ENCODE results near the gene RDX. TPM values are rescaled to one million over a fixed set of nuclear protein-coding genes. Genes with fewer than 3 reads are reported as not detected.

The RDX gene
- total RNA-seq, 1 experiment from 2014 or later = 131 TPM

- H3K36me3 ChIP-seq (ENCODE audit: control insufficient read depth in 1 of 2, insufficient read depth in 2 of 2, low read length in 2 of 2) = no peaks in the 10 kb centered on the region
- H3K79me2 ChIP-seq (ENCODE audit: insufficient read depth, low read length) = peaks cover 6% of the 10 kb centered on the region; the same call in 1 of the 2 replicates
- H3K4me3 ChIP-seq (replicated peaks in 1 of 2; ENCODE audit: low read depth in 1 of 2, low read length in 2 of 2) = no peak overlapping the region
- no peaks in the 10 kb centered on the region for H3K27me3 ChIP-seq (ENCODE audit: insufficient read depth, low read length)
- TF ChIP-seq CEBPB (IDR thresholded peaks at IDR 0.05; ENCODE audit: low read depth) (no peak), MAX (IDR thresholded peaks at IDR 0.05) (no peak), POLR2A (IDR thresholded peaks at IDR 0.05; ENCODE audit: borderline replicate concordance, extremely low read depth, insufficient read depth, insufficient read length) (no peak)
- no peak overlapping the region for H3K9ac ChIP-seq (ENCODE audit: low read length)
- H3K9me3 ChIP-seq (ENCODE audit: control insufficient read depth in 1 of 2, insufficient read depth in 1 of 2, low read depth in 1 of 2, low read length in 2 of 2) = no peaks in the 10 kb centered on the region
- ChIA-PET RAD21 (ENCODE audit: low non-redundant PET in 1 of 2, low total read pairs in 2 of 2, uncharacterized antibody in 2 of 2, unreplicated experiment in 2 of 2) (no interaction called here), CTCF (no interaction called here), POLR2A (no interaction called here)
- H3K9me2 ChIP-seq (ENCODE audit: insufficient read depth) = no peaks in the 10 kb centered on the region; the same call in 1 of the 2 replicates
- ATAC-seq = no peak
- no peaks in the 10 kb centered on the region for H4K20me1 ChIP-seq (ENCODE audit: insufficient read depth)
- H3K4me2 ChIP-seq (ENCODE audit: low read length) = no peak overlapping the region
- intact Hi-C loops (cut with micrococcal nuclease) = no loop called here
- no peak overlapping the region for H3K27ac ChIP-seq (ENCODE audit: low read depth, low read length)
- DNase-seq (ENCODE audit: low read depth, low spot score) = no peak
- H2AFZ ChIP-seq (ENCODE audit: low read depth, low read length, poor library complexity, severe bottlenecking) = no peak overlapping the region
- H3K4me1 ChIP-seq (ENCODE audit: control insufficient read depth in 1 of 2, insufficient read depth in 2 of 2, low read length in 2 of 2) = peaks cover 0 to 3% of the 10 kb centered on the region in 2 experiments; a peak in 1 of 4 replicates
- BruUV-seq (replicated peaks) = no TSS peak
Observed at GRCh38 chr11:110141812-110142211, 154.6 kb downstream of the RDX start.

GRCh38 chr11:110134110-110134509 lies 162.3 kb downstream of the RDX start:
- Histone ChIP-seq H2AFZ (ENCODE audit: low read depth, low read length, poor library complexity, severe bottlenecking) (no peak overlapping the region), H3K9me2 (ENCODE audit: insufficient read depth) (no peaks in the 10 kb centered on the region), H3K4me1 (ENCODE audit: control insufficient read depth in 1 of 2, insufficient read depth in 2 of 2, low read length in 2 of 2) (no peaks in the 10 kb centered on the region), H4K20me1 (ENCODE audit: insufficient read depth) (peaks cover 5% of the 10 kb centered on the region; the same call in 1 of the 2 replicates), H3K27me3 (ENCODE audit: insufficient read depth, low read length) (no peaks in the 10 kb centered on the region), H3K4me2 (ENCODE audit: low read length) (no peak overlapping the region), H3K36me3 (ENCODE audit: control insufficient read depth in 1 of 2, insufficient read depth in 2 of 2, low read length in 2 of 2) (no peaks in the 10 kb centered on the region), H3K9ac (ENCODE audit: low read length) (no peak overlapping the region), H3K9me3 (ENCODE audit: control insufficient read depth in 1 of 2, insufficient read depth in 1 of 2, low read depth in 1 of 2, low read length in 2 of 2) (no peaks in the 10 kb centered on the region), H3K79me2 (ENCODE audit: insufficient read depth, low read length) (peaks cover 28% of the 10 kb centered on the region), H3K4me3 (replicated peaks in 1 of 2; ENCODE audit: low read depth in 1 of 2, low read length in 2 of 2) (no peak overlapping the region), H3K27ac (ENCODE audit: low read depth, low read length) (no peak overlapping the region)
- intact Hi-C loops (cut with micrococcal nuclease) = no loop called here
- ChIA-PET RAD21 (ENCODE audit: low non-redundant PET in 1 of 2, low total read pairs in 2 of 2, uncharacterized antibody in 2 of 2, unreplicated experiment in 2 of 2) (no interaction called here), CTCF (no interaction called here), POLR2A (no interaction called here)
- no peak for ATAC-seq
- BruUV-seq (replicated peaks) = no TSS peak
- DNase-seq (ENCODE audit: low read depth, low spot score) = no peak
- TF ChIP-seq ZNF274 (IDR thresholded peaks at IDR 0.05; ENCODE audit: low read depth, low read length) = no peak
- no peak for TF ChIP-seq EZH2phosphoT487 (IDR thresholded peaks at IDR 0.05; ENCODE audit: borderline replicate concordance)
